NCI-H2227 treated with DMSO at 0.1 percent for 48 hours (cell line): ENCODE results near the gene LAMA2.

Experiments
- DNase-seq: peaks from one replicate; lab custom pipeline; 2025; lab: John Stamatoyannopoulos, UW

The LAMA2 gene

GRCh38 chr6:128899341-128900050, 16.6 kb downstream of the LAMA2 start:
- no peak for DNase-seq

- DNase-seq: no peak
These were observed 20.8 kb downstream of the LAMA2 start for GRCh38 chr6:128903715-128904114.

DNA sequence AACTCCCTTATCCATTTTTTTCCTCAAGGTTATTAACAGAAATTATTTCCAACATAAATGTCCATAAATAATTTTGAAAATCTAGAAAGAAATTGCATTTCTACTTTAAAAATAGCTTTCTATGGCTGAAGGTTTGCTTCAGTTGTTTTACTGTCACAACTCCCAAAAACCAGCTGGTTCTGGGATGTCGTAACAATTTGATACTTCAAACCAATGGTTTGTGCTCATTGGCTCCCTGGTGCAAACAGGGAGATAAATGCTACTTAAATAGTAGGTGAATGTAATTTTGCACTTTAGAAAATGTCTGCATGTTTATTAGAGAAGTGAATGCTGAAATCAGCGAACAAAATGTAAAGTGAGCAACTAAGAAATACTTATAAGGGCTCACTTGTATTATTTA, 31.1 kb downstream of the LAMA2 start:
- no peak for DNase-seq

GRCh38 chr6:128918886-128919285, 35.9 kb downstream of the LAMA2 start:
- DNase-seq: no peak

GRCh38 chr6:128919412-128920180, 36.7 kb downstream of the LAMA2 start:
- DNase-seq: no peak

DNA sequence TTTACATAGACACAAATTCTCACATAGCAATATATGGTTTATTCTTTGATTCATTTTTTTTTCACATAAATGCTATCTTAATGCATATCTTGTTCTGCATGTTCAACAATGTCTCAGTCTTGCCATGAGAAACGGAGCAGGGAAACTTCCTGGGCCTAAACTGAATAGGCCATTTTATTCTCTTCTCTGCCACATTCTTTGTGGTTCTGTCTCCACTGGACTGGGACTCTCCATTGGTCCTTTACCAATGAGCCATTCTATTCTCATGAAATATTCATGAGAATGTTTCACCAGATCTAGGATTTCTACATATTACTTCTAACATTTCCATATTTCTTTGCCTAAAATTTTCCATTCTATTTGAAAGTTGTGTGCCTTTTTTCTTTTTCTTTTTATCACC, 42.8 kb downstream of the LAMA2 start:
- no peak for DNase-seq

- DNase-seq: no peak
These were observed 46.9 kb downstream of the LAMA2 start for GRCh38 chr6:128929869-128930268.

DNA sequence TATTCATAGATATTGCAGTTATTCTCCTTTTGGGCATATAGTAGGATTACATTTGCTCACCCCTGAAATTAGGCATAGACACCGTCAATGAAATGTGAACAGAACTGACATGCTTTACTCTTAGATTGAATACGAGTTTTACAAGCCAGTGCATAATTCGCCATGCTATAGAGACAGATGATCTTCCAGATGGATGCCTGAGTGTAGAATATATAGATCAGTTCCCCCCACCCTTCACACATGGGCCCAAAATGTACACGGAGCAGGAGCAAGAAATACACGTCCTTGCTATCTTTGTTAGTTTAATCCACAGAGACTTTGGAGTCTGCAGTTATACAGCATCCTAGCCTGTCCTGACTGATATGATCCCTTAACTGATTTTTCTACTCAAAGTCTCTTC, 47.4 kb downstream of the LAMA2 start:
- no peak for DNase-seq

DNA sequence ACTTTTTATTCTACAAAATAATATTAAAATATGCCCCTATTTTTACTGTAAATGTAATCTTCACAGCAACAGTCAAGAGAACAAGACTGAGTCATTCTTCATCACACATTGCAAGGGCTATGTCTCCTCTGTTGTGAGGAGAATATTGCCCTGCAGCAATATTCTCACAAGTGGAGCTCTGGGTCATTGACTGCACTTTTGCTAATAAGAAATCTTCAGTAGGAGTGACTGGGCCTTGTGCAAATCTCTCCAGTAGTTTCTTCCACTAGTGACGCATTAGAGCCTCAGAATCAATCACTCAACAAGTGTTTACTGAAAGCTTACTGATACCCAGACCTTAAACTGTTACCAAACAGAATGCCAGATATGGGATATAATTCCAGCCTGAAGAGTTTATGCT, 49.1 kb downstream of the LAMA2 start:
- no peak for DNase-seq

GRCh38 chr6:128950864-128951263, 67.9 kb downstream of the LAMA2 start:
- DNase-seq: no peak

DNA sequence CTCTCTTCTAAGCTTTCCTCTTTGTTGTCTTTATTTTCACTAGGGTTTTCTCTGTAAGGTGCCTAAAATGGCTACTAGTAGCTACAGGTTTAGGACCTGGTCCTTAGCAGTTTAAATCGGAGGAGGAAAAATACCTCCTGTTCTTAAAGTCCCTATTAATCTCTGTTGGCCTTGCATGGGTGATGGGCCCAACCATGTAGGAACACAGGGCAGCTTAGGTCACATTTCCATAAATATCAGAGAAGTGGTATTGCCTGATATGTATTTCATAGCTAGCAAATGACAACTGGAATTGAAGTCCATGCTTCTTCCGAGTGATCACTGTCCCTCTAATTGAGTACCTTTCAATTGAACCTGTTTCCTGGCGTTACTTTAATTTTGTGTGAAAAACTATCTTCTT, 70.0 kb downstream of the LAMA2 start:
- no peak for DNase-seq

- no peak for DNase-seq
These were observed 71.5 kb downstream of the LAMA2 start for GRCh38 chr6:128954308-128955043.

- DNase-seq: no peak
These were observed 80.6 kb downstream of the LAMA2 start for GRCh38 chr6:128963561-128963960.

DNA sequence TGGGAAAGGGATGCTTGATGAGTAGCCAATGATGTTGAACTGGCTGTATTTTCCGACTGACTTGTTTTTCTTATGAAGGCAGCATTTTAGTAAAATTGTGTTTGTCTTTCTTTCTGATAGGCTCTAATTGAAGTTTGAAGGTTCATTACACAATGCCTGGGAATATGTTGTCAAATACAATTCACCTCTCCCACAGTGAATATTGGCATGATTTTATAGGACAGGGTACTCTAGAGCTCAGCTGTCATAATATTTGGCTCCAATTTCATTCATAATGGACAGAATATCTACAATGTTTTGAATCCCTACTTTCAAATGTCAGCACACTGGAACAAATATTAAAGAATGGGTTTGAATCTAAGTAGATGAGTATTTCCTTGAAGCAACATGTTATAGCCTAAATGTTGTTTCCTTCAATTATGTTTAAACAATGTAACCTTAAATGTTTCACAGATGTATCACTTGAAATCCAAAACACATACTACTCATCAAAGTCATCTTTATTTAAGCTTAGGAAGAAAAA, 81.4 kb downstream of the LAMA2 start:
- no peak for DNase-seq

DNA sequence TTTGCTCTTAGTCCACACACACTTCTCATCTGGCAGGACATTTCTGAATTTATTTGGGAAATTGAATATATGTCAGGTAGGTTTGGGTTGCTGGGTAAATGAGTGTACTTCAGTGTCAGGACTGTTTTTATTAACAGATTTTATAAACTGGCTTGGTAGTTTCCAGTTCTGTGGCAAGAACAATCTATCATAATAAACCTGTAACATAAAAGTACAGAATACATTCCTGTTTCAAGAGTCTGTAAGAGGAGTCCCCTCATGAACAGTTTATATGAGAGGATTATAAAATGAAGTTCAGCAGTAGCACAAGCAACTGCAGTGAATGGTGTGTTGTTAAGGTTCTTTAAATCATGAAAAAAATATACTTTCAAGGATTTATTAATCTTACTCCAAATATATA, 81.8 kb downstream of the LAMA2 start:
- no peak for DNase-seq

- DNase-seq: no peak
These were observed 84.0 kb downstream of the LAMA2 start for GRCh38 chr6:128966934-128967333.

GRCh38 chr6:128979071-128979470, 96.1 kb downstream of the LAMA2 start:
- no peak for DNase-seq

- no peak for DNase-seq
These were observed 98.8 kb downstream of the LAMA2 start for GRCh38 chr6:128981716-128982115.

GRCh38 chr6:128990360-128990759, 107.4 kb downstream of the LAMA2 start:
- no peak for DNase-seq

- DNase-seq: no peak
These were observed 108.0 kb downstream of the LAMA2 start for GRCh38 chr6:128990915-128991314.

GRCh38 chr6:128993166-128993565, 110.2 kb downstream of the LAMA2 start:
- no peak for DNase-seq

GRCh38 chr6:128997880-128998279, 114.9 kb downstream of the LAMA2 start:
- no peak for DNase-seq
